Liver (tissue), 9 donors: ENCODE measurements around the gene MALAT1. TPM values are rescaled to one million over a fixed set of nuclear protein-coding genes. Genes with fewer than 3 reads are reported as not detected.

Experiments used
- DNase-seq: peaks from one replicate; pipeline ENCODE4 v3.0.0-alpha.2; 2017; ENCODE audit warnings: low spot score
- H3K27ac ChIP-seq, 2 donors: one replicate each; pipeline ENCODE4 v1.7.0; 2013; ENCODE audit warnings: inconsistent platforms in 2 of 2, low read length in 2 of 2, control low read depth in 1 of 2, low read depth in 1 of 2, mild to moderate bottlenecking in 1 of 2
- H3K27me3 ChIP-seq, 4 donors: one replicate each; pipeline versions ENCODE4 v1.6.1 to v1.7.0; 2013; ENCODE audit warnings: low read length in 3 of 4, inconsistent platforms in 1 of 4, mild to moderate bottlenecking in 1 of 4, moderate library complexity in 1 of 4; ENCODE audit not compliant: control insufficient read depth in 4 of 4, insufficient read depth in 4 of 4
- H3K36me3 ChIP-seq, 4 donors: one replicate each; pipeline versions ENCODE4 v1.6.1 to v1.7.0; 2013; ENCODE audit warnings: low read length in 3 of 4, mild to moderate bottlenecking in 3 of 4, low read depth in 1 of 4, moderate library complexity in 1 of 4; ENCODE audit not compliant: control insufficient read depth in 4 of 4, insufficient read depth in 3 of 4
- H3K4me1 ChIP-seq, 4 donors: one replicate each; pipeline versions ENCODE4 v1.6.1 to v1.7.0; 2013; ENCODE audit warnings: low read length in 3 of 4, mild to moderate bottlenecking in 3 of 4, moderate library complexity in 1 of 4; ENCODE audit not compliant: control insufficient read depth in 4 of 4, insufficient read depth in 4 of 4
- H3K4me3 ChIP-seq, 3 donors: one replicate each; pipeline versions ENCODE4 v1.6.1 to v1.7.0; 2013; ENCODE audit warnings: low read length in 3 of 3, control low read depth in 1 of 3, low read depth in 1 of 3, mild to moderate bottlenecking in 1 of 3
- H3K9ac ChIP-seq, 2 donors: one replicate each; pipeline ENCODE4 v1.7.0; 2013; ENCODE audit warnings: low read length in 2 of 2, mild to moderate bottlenecking in 2 of 2, moderate library complexity in 2 of 2, control low read depth in 1 of 2, low read depth in 1 of 2
- H3K9me3 ChIP-seq, 4 donors: one replicate each; pipeline versions ENCODE4 v1.6.1 to v1.7.0; 2013; ENCODE audit warnings: low read length in 3 of 4; ENCODE audit not compliant: control insufficient read depth in 4 of 4
- ATF3 ChIP-seq: IDR thresholded peaks from 2 replicates; pipeline ENCODE4 v1.6.1; 2016; ENCODE audit warnings: antibody characterized with exemption
- CTCF ChIP-seq: fragments of 150-350 bp; IDR thresholded peaks from 2 replicates; pipeline ENCODE4 v1.5.1; 2017; ENCODE audit warnings: improper control_type of control experiment, low read depth, low read length; ENCODE audit not compliant: missing input control
- EGR1 ChIP-seq, 2 donors: IDR thresholded peaks; 2 replicates each; pipeline ENCODE4 v1.6.1; 2016 to 2018; ENCODE audit warnings: antibody characterized with exemption in 2 of 2, low read depth in 2 of 2
- FOXA1 ChIP-seq: IDR thresholded peaks from 2 replicates; pipeline ENCODE4 v1.6.1; 2016; ENCODE audit warnings: antibody characterized with exemption
- FOXA2 ChIP-seq: IDR thresholded peaks from 2 replicates; pipeline ENCODE4 v1.6.1; 2016; ENCODE audit warnings: antibody characterized with exemption
- GABPA ChIP-seq, 2 donors: IDR thresholded peaks in 1 of 2; conservative IDR thresholded peaks in 1 of 2; 2 replicates each; pipeline ENCODE4 v1.6.1; 2016; ENCODE audit warnings: antibody characterized with exemption in 2 of 2, mild to moderate bottlenecking in 1 of 2, moderate library complexity in 1 of 2
- HNF4A ChIP-seq, 2 donors: conservative IDR thresholded peaks; 2 replicates each; pipeline ENCODE4 v1.6.1; 2016; ENCODE audit warnings: antibody characterized with exemption in 2 of 2, mild to moderate bottlenecking in 2 of 2
- HNF4G ChIP-seq: IDR thresholded peaks from 2 replicates; pipeline ENCODE4 v1.6.1; 2016; ENCODE audit warnings: antibody characterized with exemption
- JUND ChIP-seq, 2 donors: IDR thresholded peaks; 2 replicates each; pipeline ENCODE4 v1.6.1; 2016; ENCODE audit warnings: antibody characterized with exemption in 2 of 2
- MAX ChIP-seq: IDR thresholded peaks from 2 replicates; pipeline ENCODE4 v1.6.1; 2016; ENCODE audit warnings: antibody characterized with exemption
- NR2F2 ChIP-seq: IDR thresholded peaks from 2 replicates; pipeline ENCODE4 v1.6.1; 2016; ENCODE audit warnings: antibody characterized with exemption
- RAD21 ChIP-seq, 2 donors: IDR thresholded peaks; 2 replicates each; pipeline ENCODE4 v1.6.1; 2016; ENCODE audit warnings: antibody characterized with exemption in 2 of 2, mild to moderate bottlenecking in 2 of 2
- REST ChIP-seq: IDR thresholded peaks from 2 replicates; pipeline ENCODE4 v1.6.1; 2016; ENCODE audit warnings: antibody characterized with exemption, mild to moderate bottlenecking
- RXRA ChIP-seq, 2 donors: IDR thresholded peaks; 2 replicates each; pipeline ENCODE4 v1.6.1; 2017 to 2018; ENCODE audit warnings: antibody characterized with exemption in 2 of 2, mild to moderate bottlenecking in 1 of 2
- SP1 ChIP-seq: IDR thresholded peaks from 2 replicates; pipeline ENCODE4 v1.6.1; 2018; ENCODE audit warnings: antibody characterized with exemption, mild to moderate bottlenecking
- TAF1 ChIP-seq: conservative IDR thresholded peaks from 2 replicates; pipeline ENCODE4 v1.6.1; 2016; ENCODE audit warnings: antibody characterized with exemption, mild to moderate bottlenecking
- YY1 ChIP-seq: IDR thresholded peaks from 2 replicates; pipeline ENCODE4 v1.6.1; 2016; ENCODE audit warnings: antibody characterized with exemption, mild to moderate bottlenecking
- ZBTB33 ChIP-seq: IDR thresholded peaks from 2 replicates; pipeline ENCODE4 v1.6.1; 2016; ENCODE audit warnings: antibody characterized with exemption
- WGBS: extraction: QIAGEN DNeasy Blood & Tissue Kit; methylation state at CpG from one replicate; pipeline ENCODE4 v1.1.7; 2013; 5-methylcytosine and 5-hydroxymethylcytosine counted together
- polyA plus RNA-seq, 2 donors: library from polyadenylated mRNA; stranded (reverse) in 1 of 2; unstranded in 1 of 2; fragments of 200-250 nt in 1 of 2; fragments of >200 nt in 1 of 2; fragmentation: Nextera tagmentation in 1 of 2; extraction: Ambion mirVana in 1 of 2; gene quantifications; one replicate each; pipeline versions ENCODE4 v1.2.1 to v1.2.3, GENCODE V29; 2013 to 2015
- total RNA-seq, 2 donors: library from RNA; depleted of rRNA; stranded (reverse); fragments of >200 nt; gene quantifications; one replicate each; pipeline ENCODE4 v1.2.3, GENCODE V29; 2014
- donor health status: healthy.
- donor health status: healthy.
- donor health status: healthy.
- donor health status: healthy.
- donor health status: healthy.

Gene MALAT1
- total and polyA plus RNA-seq, 4 donors: 11.9 to 8,306 (median 3,778) TPM

GRCh38 chr11:65539744-65540289, 41.0 kb downstream of the MALAT1 start:
- peaks cover 3 to 25% (median 15%) of the 10 kb centered on the region in 4 donors for H3K36me3 ChIP-seq
- peak overlapping the region in 2 of 3 donors; percentile 50 to 51 for H3K4me3 ChIP-seq
- WGBS: 23% methylated on average over 60 of the region's 60 CpGs
- peak overlapping the region; percentile 74 to 84 for H3K27ac ChIP-seq
- H3K27me3 ChIP-seq: no peaks in the 10 kb centered on the region
- no peak overlapping the region for H3K9ac ChIP-seq
- DNase-seq: no peak
- H3K4me1 ChIP-seq: peaks cover 7 to 28% (median 18%) of the 10 kb centered on the region in 4 donors
- no peaks in the 10 kb centered on the region for H3K9me3 ChIP-seq
- TF ChIP-seq FOXA1 (no peak), SP1 (no peak), EGR1 (IDR thresholded peaks at IDR 0.05; ENCODE audit: low read depth in 2 of 2) (no peak), JUND (IDR thresholded peaks at IDR 0.05) (no peak), RXRA (IDR thresholded peaks at IDR 0.05) (no peak), FOXA2 (no peak), RAD21 (IDR thresholded peaks at IDR 0.05) (no peak), MAX (no peak), TAF1 (no peak), HNF4G (no peak), NR2F2 (no peak), YY1 (no peak), HNF4A (conservative IDR thresholded peaks at IDR 0.05) (no peak), ATF3 (no peak), ZBTB33 (no peak), CTCF (no peak), GABPA (IDR thresholded peaks at IDR 0.05 in 1 of 2, conservative IDR thresholded peaks at IDR 0.05 in 1 of 2) (no peak), REST (no peak)
